ENCODE results near the gene MLXIPL.
"Not testable (repeated sequence)": the region's sequence is repeated elsewhere in the genome, so short reads cannot be mapped to it uniquely, and the experiment has no call there.

The MLXIPL gene

DNA sequence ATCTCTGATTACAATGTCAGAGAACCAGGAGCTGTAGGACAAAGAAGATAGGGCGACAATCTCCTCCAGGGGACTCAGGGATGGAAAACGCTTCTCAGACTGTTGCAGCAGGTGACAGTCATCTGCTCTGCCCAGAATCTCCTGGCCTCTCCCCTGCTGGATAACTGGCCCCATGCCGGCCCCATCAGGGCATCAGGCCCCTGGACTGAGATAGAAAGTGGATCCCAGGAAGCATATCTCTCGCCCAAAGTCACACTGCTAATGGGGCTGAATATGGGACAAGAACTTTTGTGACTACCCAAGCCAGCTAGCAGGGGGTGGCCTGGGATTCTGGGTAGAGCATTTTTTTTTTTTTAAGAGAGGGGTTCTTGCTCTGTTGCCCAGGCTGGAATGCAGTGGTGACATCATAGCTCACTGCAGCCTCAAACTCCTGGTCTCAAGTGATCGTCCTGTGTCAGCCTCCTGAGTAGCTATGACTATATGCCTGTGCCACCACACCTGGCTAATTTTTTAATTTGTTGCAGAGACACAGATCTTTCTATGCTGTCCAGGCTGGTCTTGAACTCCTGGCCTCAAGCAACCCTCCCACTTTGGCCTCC is 20.5 kb upstream of the MLXIPL start:
- DNase-seq, result no peak

DNA sequence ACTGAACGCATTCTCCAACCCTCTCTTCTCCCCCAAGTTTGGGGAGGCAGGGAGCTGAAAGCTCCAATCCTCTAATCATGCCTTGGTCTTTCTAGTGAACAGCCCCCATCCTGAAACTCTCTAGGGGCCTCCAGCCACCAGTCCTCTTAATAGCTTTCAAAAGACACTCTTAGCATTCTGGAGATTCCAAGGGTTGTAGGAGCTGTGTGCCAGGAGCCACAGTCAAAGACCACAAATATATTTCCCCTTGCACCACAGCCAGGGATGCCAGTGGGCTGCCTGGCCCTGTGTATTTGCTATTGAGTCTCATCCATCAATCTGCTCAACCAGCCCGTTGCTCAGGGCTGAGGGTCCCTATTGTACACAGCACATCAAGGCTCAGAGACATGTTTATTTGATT is 18.5 kb upstream of the MLXIPL start:
- DNase-seq, result no peak

DNA sequence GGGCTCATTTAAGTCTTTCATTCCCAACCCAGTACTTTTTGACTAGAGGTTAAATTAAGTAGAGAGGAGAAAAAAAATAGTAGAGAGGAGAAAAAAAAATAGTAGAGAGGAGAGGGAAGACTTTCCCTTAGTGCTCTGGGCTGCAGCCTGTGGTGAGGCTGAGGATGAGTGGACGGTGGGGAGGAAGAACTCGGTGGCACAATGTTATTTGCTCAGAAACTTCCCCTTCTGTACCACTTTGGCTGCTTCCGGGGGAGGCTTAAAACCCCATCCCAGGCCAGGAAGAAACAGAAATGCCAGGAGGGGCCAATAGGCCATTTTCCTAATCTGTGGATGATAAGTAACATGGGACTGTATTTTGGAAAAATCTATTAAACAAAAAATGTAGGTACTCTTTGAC is 14.6 kb upstream of the MLXIPL start:
- no peak for DNase-seq

DNA sequence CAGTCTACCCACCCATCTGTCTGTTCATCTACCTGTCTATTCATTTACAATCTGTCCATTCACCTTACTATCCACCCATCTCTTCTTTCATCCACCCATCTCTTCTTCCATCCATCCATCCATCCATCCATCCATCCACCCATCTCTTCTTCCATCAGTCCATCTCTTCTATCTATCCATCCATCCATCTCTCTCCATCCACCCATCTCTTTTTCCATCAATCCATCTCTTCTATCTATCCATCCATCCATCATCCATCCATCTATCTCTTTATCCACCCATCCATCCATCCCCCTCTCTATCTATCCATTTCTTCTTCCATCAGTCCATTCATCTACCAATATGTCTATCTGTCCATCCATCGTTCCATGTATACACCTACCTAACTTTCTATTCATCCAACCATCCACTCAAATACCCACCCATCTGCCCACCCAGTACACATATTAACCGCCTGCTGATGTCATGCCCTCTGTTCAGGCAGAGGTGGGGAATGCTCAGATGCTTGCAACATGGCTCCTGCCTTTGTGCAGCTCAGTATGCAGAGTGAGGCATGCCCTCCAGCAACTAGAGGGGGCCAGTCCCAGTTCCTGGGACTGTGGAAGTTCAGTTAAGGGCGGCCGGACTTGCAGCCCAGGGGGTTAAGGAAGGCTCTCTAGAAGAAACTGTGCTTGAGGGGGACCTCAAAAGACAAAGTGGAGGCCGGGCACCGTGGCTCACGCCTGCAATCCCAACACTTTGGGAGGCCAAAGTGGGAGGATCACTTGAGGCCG is 11.3 kb upstream of the MLXIPL start:
- DNase-seq, result no peak

DNA sequence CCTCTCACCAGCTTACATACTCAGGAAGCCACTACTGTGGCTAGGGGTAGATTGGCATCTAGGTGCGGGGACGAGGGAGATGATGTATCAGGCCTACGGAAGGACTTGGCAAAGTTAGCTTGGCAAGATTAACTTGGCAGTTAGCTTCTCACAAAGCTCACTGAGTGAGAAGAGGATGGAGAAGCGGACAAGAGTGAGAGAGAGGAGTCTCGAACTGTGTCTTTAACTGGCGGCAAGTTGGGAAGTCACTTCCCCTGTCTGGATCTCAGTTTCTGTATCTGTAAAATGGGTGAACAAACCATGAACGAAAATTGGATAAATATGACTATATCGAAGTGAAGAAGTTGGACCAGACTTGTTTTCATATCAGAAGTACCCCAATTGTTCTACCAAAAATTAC is 9.5 kb upstream of the MLXIPL start:
- no peak for DNase-seq

DNA sequence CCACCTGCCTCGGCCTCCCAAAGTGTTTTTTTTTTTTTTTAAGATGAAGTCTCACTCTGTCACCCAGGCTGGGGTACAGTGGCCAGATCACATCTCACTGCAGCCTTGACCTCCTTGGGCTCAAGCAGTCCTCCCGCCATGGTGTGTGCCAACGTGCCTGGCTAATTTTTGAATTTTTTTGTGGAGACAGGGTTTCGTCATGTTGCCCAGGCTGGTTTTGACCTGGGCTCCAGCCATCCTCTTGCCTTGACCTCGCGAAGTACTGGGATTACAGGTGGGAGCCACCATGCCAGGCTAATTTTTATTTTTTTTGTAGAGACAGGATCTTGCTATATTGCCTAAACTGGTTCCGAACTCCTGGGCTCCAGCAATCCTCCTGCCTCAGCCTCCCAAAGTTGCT is 9.0 kb upstream of the MLXIPL start:
- no peak for DNase-seq

DNA sequence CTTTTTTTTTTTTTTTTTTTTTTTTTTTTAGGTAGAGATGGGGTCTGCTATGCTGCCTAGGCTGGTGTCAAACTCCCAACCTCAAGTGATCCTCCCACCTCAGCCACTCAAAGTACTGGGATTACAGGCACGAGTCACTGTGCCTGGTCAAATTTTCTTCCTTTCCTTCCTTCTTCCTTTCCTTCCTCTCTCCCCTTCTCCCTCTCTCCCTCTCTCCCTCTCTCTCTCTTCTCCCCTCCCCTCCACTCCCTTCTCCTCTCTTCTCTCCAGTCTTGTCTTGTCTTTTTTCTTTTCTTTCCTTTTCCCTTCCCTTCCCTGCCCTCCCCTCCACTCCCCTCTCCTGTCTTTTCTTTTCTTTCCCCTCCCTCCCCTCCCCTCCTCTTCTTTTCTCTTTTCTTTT is 7.2 kb upstream of the MLXIPL start:
- DNase-seq, result no peak

- no peak for DNase-seq
These were observed 4.2 kb upstream of the MLXIPL start for GRCh38 chr7:73628504-73628903.

- DNase-seq, result no peak
These were observed 2.5 kb upstream of the MLXIPL start for GRCh38 chr7:73626814-73627213.

DNA sequence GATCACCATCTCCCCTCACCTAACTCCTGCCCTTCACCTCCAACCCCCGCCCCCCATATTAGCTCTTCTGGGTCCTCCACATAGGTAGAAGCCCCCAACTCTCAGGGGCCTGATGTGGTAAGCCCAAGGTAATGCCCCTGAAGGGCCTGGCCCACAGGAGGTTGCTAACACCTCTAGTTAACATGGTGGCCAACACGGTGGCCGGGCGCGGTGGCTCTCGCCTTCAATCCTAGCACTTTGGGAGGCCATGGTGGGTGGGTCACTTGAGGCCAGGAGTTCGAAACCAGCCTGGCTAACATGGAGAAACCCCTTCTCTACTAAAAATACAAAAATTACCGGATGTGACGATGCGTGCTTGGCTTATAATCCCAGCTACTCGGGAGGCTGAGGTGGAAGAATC is 954 bp upstream of the MLXIPL start:
- no peak for DNase-seq

GRCh38 chr7:73624669-73625001 is 313 bp upstream of the MLXIPL start:
- no peak for DNase-seq

- DNase-seq, result no peak
These were observed 1.2 kb downstream of the MLXIPL start for GRCh38 chr7:73622909-73623797.

- no peak for DNase-seq
These were observed 1.8 kb downstream of the MLXIPL start for GRCh38 chr7:73622527-73622908.

- DNase-seq, result no peak
These were observed 2.9 kb downstream of the MLXIPL start for GRCh38 chr7:73621168-73622063.

DNA sequence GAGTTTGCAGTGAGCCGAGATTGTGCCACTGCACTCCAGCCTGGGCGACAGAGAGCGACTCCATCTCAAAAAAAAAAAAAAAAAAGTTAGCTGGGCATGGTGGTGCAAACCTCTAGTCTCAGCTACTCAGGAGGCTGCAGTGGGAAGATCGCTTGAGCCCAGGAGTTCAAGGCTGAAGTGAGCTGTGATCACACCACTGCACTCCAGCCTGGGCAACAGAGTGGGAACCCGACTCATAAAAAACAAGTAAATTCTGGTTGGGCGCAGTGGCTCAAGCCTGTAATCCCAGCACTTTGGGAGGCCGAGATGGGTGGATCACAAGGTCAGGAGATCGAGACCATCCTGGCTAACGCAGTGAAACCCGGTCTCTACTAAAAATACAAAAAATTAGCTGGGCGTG is 4.9 kb downstream of the MLXIPL start:
- DNase-seq, result not testable (repeated sequence)

- no peak for DNase-seq
These were observed 5.8 kb downstream of the MLXIPL start for GRCh38 chr7:73618538-73618937.

DNA sequence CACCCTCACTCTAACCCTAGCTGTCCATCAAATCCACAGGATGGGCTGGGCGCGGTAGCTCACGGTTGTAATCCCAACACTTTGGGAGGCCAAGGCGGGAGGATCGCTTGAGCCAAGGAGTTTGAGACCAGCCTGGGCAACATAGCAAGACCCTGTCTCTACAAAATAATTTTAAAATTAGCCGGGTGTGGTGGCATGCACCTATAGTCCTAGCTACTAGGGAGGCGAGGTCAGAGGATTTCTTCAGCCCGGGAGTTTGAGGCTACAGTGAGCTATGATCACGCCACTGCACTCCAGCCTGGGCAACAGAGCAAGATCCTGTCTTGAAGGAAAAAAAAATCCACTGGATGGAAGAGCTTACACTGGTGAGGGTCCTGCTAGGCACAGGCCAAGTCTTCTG is 6.8 kb downstream of the MLXIPL start:
- not testable (repeated sequence) for DNase-seq

- peak in 1 of 2 experiments; percentile 13 for DNase-seq
These were observed 8.4 kb downstream of the MLXIPL start for GRCh38 chr7:73615886-73616285.

DNA sequence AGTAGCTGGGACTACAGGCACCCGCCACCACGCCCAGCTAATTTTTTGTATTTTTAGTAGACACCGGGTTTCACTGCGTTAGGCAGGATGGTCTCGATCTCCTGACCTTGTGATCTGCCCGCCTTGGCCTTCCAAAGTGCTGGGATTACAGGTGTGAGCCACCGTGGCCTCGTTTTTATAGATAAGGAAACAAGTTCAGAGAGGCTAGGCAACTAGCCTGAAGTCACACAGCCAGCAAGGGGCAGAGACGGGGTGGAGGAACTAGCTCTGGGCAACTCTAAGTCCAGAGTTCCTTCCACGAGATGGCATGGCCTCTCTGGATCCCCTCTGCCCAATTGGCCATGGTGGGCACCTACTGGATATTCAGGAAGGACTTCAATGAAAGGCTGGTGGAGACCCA is 9.4 kb downstream of the MLXIPL start:
- not testable (repeated sequence) for DNase-seq

DNA sequence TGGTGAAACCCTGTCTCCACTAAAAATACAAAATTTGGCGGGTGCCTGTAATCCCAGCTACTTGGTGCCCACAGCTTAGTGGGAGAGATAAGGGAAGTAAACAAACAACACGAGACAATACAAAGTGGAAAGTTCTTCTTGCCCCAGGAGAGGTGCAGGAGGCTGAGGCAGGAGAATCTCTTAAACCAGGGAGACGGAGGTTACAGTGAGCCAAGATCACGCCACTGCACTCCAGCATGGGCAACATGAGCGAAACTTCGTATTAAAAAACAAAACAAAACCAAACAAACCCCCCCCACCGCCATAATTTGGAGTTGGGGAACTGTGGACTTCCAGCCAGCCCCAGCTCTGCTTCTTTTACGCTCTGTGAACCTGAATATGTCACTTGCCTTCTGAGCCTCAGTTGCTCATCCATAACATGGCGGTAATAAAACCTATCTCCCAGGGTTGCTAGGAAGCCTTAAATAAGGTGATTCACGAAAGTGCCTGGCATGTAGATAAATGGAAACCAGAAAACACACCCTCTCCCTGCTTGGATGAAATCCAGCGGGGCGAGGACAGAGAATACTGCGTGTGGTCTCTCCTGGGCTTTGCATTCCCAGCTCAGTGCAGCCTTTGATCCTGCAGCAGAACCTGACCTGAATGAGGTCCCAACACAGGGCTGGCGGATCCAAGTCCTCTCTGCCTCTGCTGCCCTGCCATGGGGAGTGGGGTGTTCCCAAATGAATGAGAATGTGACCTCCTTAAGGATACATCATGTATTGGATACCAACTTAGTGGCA is 10.2 kb downstream of the MLXIPL start:
- no peak for DNase-seq

GRCh38 chr7:73612598-73613269 is 11.6 kb downstream of the MLXIPL start:
- DNase-seq, result peak; percentile 46 to 74
